GM18498 (cell line): ENCODE measurements around the gene ENTPD2.

ENCODE experiments used
- ATAC-seq: cut with Tn5 transposase; IDR thresholded peaks from one replicate; pipeline ENCODE4 v1.9.1; 2021; ENCODE audit warnings: mild to moderate bottlenecking, moderate library complexity; ENCODE audit not compliant: unreplicated experiment

ENTPD2 gene

GRCh38 chr9:137053944-137054931 is at the start of gene ENTPD2:
Gene ENTPD2, minus strand, starts transcription at chr9:137054061. Its CDS starts 64 bp downstream, at chr9:137053997.
- no peak for ATAC-seq

- ATAC-seq, result no peak
These were observed 49.5 kb upstream of the ENTPD2 start for GRCh38 chr9:137103206-137103999.

- no peak for ATAC-seq
These were observed 45.4 kb upstream of the ENTPD2 start for GRCh38 chr9:137099231-137099630.

- no peak for ATAC-seq
These were observed 44.1 kb upstream of the ENTPD2 start for GRCh38 chr9:137097761-137098462.

- ATAC-seq, result no peak
These were observed 43.1 kb upstream of the ENTPD2 start for GRCh38 chr9:137096785-137097546.

GRCh38 chr9:137095664-137096517 is 42.0 kb upstream of the ENTPD2 start:
- peak; percentile 77 for ATAC-seq

GRCh38 chr9:137089232-137089947 is 35.5 kb upstream of the ENTPD2 start:
- no peak for ATAC-seq

GRCh38 chr9:137088121-137088520 is 34.3 kb upstream of the ENTPD2 start:
- no peak for ATAC-seq

- ATAC-seq, result peak; percentile 2
These were observed 33.6 kb upstream of the ENTPD2 start for GRCh38 chr9:137087409-137087925.

GRCh38 chr9:137086531-137087408 is 32.9 kb upstream of the ENTPD2 start, which contains the start of gene MAN1B1:
Gene MAN1B1, plus strand, starts transcription at chr9:137086985. Its CDS starts 15 bp downstream, at chr9:137087000.
- ATAC-seq, result peak; percentile 88

- ATAC-seq, result no peak
These were observed 32.2 kb upstream of the ENTPD2 start for GRCh38 chr9:137085920-137086530.

GRCh38 chr9:137084526-137084925 is 30.7 kb upstream of the ENTPD2 start:
- ATAC-seq, result no peak

GRCh38 chr9:137083394-137084004 is 29.6 kb upstream of the ENTPD2 start:
- no peak for ATAC-seq

- no peak for ATAC-seq
These were observed 29.0 kb upstream of the ENTPD2 start for GRCh38 chr9:137082925-137083290.

GRCh38 chr9:137082222-137082924 is 28.5 kb upstream of the ENTPD2 start:
- no peak for ATAC-seq
